Caco-2 (cell line): ENCODE measurements around the gene GOLGA8K. TPM values are rescaled to one million over a fixed set of nuclear protein-coding genes. Genes with fewer than 3 reads are reported as not detected.
"Not testable (repeated sequence)": the region's sequence is repeated elsewhere in the genome, so short reads cannot be mapped to it uniquely, and the experiment has no call there.

Experiments
- BruUV-seq: library from RNA; stranded (reverse); fragments of 400-500 nt; replicated peaks from 2 replicates; lab custom pipeline; 2021; lab: Mats Ljungman, UMichigan
- CTCF ChIA-PET: fragments of 300-600 bp; sonication (Branson Sonifier 250); formaldehyde crosslinking; loops from one replicate; lab custom pipeline; 2022; ENCODE audit warnings: antibody characterized with exemption; lab: Charles Lee
- POLR2A ChIA-PET: fragments of 300-600 bp; sonication (Branson Sonifier 250); formaldehyde crosslinking; loops from one replicate; lab custom pipeline; 2022; ENCODE audit warnings: antibody characterized with exemption; lab: Charles Lee
- DNase-seq, 2 experiments: peaks; one replicate each; pipeline versions ENCODE4 v3.0.0 to v3.0.0-alpha.2; 2020 to 2022
- H3K27me3 ChIP-seq: replicated peaks from 2 replicates; pipeline ENCODE4 v1.6.0; 2011; ENCODE audit warnings: low read length; ENCODE audit not compliant: control insufficient read depth, insufficient read depth
- H3K36me3 ChIP-seq: 2 replicates; pipeline ENCODE4 v1.5.1; 2011; ENCODE audit warnings: low read length; ENCODE audit not compliant: control insufficient read depth, insufficient read depth
- H3K4me1 ChIP-seq: fragments of 250-450 bp; sonication (Bioruptor Pico); 2 replicates; pipeline ENCODE4 v1.5.1; 2020; ENCODE audit warnings: mild to moderate bottlenecking
- H3K4me3 ChIP-seq: 2 replicates; pipeline ENCODE4 v1.5.1; 2011; ENCODE audit warnings: low read depth, mild to moderate bottlenecking, control low read depth, low read length
- H3K9me3 ChIP-seq: fragments of 250-450 bp; sonication (Bioruptor Pico); 2 replicates; pipeline ENCODE4 v1.5.1; 2020; ENCODE audit warnings: mild to moderate bottlenecking, moderate library complexity
- H3K27ac Mint-ChIP-seq: one replicate; pipeline ENCODE4 v1.8.0; 2022; ENCODE audit warnings: mixed read lengths; ENCODE audit not compliant: unreplicated experiment
- H3K27me3 Mint-ChIP-seq: one replicate; pipeline ENCODE4 v1.8.0; 2022; ENCODE audit warnings: mixed read lengths; ENCODE audit not compliant: insufficient read depth, unreplicated experiment
- H3K36me3 Mint-ChIP-seq: one replicate; pipeline ENCODE4 v1.8.0; 2022; ENCODE audit warnings: mild to moderate bottlenecking, mixed read lengths; ENCODE audit not compliant: insufficient read depth, unreplicated experiment
- H3K4me1 Mint-ChIP-seq: one replicate; pipeline ENCODE4 v1.8.0; 2022; ENCODE audit warnings: low read depth, mixed read lengths; ENCODE audit not compliant: unreplicated experiment
- H3K4me3 Mint-ChIP-seq: one replicate; pipeline ENCODE4 v1.8.0; 2022; ENCODE audit warnings: mild to moderate bottlenecking, moderate library complexity, mixed read lengths; ENCODE audit not compliant: unreplicated experiment
- H3K9me3 Mint-ChIP-seq: one replicate; pipeline ENCODE4 v1.8.0; 2022; ENCODE audit warnings: mixed read lengths; ENCODE audit not compliant: unreplicated experiment
- intact Hi-C: fragments of 100-400 bp; cut with micrococcal nuclease; formaldehyde crosslinking; loops from one replicate; pipeline ENCODE4 v1.10.0; 2022; ENCODE audit not compliant: unreplicated experiment
- total RNA-seq: library from RNA; stranded (reverse); gene quantifications from 2 replicates; pipeline ENCODE4 v1.2.3, GENCODE V29; 2022

GOLGA8K gene
- total RNA-seq, 1 experiment from 2014 or later, result not detected

DNA sequence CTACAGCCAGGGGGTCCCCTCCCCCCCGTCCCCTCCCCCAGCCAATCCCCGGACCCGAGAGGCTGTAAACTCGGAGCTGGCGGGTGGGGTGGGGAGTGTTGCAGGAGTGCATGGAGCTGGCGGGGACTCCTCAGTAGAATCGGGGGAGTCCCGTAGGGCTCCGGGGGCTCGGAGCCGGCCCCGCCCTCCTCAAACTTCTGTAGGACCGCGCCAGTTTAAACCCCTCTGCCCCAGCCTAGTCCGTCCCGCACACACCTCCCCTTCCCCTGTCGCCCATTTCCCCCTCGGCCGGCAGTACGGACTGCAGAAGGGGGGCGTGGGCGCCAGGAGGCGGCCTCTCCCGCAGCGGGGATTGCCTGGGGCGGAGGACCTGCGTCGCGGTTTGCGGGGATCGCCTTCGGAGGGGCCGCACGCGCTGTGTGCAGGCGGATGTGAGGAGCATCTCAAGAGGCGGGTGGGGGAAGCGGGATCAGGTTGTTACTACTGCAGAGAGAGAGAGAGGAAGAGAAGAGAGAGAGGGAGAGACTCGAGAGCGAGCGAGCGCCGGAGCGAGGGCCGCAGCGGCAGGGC, 57.0 kb downstream of the GOLGA8K start:
- BruUV-seq, H3K4me1 Mint-ChIP-seq, H3K4me3 ChIP-seq, H3K9me3 ChIP-seq, DNase-seq, intact Hi-C loops, H3K27me3 ChIP-seq, CTCF ChIA-PET, H3K27me3 Mint-ChIP-seq, H3K9me3 Mint-ChIP-seq, H3K36me3 Mint-ChIP-seq, H3K27ac Mint-ChIP-seq, H3K4me3 Mint-ChIP-seq, POLR2A ChIA-PET, H3K36me3 ChIP-seq, H3K4me1 ChIP-seq: not testable (repeated sequence)

DNA sequence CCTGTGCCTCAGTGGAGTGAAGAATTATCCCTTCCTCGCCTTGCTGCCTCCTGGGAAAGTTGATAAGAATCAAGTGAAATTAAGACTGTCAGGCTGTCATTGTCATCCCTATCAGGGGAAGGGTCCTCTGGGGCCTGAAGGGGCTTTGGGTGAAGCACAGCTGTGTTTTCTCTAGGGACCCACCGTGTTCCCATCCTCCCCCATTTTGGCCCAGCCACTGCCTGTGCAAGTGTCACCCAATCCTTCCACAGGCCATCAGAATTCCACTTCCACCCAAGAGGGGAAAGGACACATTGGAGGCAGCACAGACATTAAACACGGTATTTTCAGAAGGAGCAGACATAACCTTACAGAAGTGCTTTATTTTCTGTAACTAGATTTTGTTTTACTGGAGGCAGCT, 59.2 kb downstream of the GOLGA8K start:
- H3K27ac Mint-ChIP-seq, CTCF ChIA-PET, H3K36me3 Mint-ChIP-seq, H3K27me3 ChIP-seq, DNase-seq, H3K27me3 Mint-ChIP-seq, POLR2A ChIA-PET, H3K4me1 Mint-ChIP-seq, intact Hi-C loops, H3K4me3 ChIP-seq, H3K4me3 Mint-ChIP-seq, H3K9me3 Mint-ChIP-seq, H3K36me3 ChIP-seq, H3K9me3 ChIP-seq, BruUV-seq, H3K4me1 ChIP-seq: not testable (repeated sequence)

Other genes starting within 250 kb of the GOLGA8K start
- gene GOLGA8O, start 52.3 kb upstream of the GOLGA8K start, total RNA-seq, result not detected in 2 replicates
- 0.41 and 0.42 TPM in 2 replicates for gene GOLGA8N, start 190.2 kb upstream of the GOLGA8K start, total RNA-seq
- gene ARHGAP11A, start 212.2 kb upstream of the GOLGA8K start, total RNA-seq, result 112 and 126 TPM in 2 replicates
- gene SCG5, start 238.4 kb upstream of the GOLGA8K start, total RNA-seq, result 0.84 and 1.5 TPM in 2 replicates